ENCODE results near the gene ADAMTS12. TPM values are rescaled to one million over a fixed set of nuclear protein-coding genes. Genes with fewer than 3 reads are reported as not detected.

Gene ADAMTS12
- total and polyA plus RNA-seq, 8 donors: 0.31 to 4.2 (median 0.40) TPM

- FAIRE-seq (no peak), ATAC-seq (no peak), DNase-seq (no peak)
- intact Hi-C loops (cut with DNase I): no loop called here
- Histone ChIP-seq H3K27me3 (no peaks in the 10 kb centered on the region), H3K27ac (no peak overlapping the region), H3K4me1 (peaks cover 0 to 10% (median 6%) of the 10 kb centered on the region in 3 donors), H3K36me3 (no peaks in the 10 kb centered on the region), H3K4me3 (no peak overlapping the region), H3K9me3 (no peaks in the 10 kb centered on the region)
- 87 to 91% methylated on average over 1 of the region's 1 CpG for WGBS, 2 donors
- TF ChIP-seq CTCF (IDR thresholded peaks at IDR 0.05): no peak
Observed at GRCh38 chr5:33612386-33612785, 279.4 kb downstream of the ADAMTS12 start.

GRCh38 chr5:33611877-33612276 lies 279.9 kb downstream of the ADAMTS12 start:
- 8 to 17% methylated on average over 1 of the region's 1 CpG for WGBS, 2 donors
- FAIRE-seq: no peak
- H3K9me3 ChIP-seq: no peaks in the 10 kb centered on the region
- H3K27me3 ChIP-seq: no peaks in the 10 kb centered on the region
- H3K27ac ChIP-seq: no peak overlapping the region
- no peaks in the 10 kb centered on the region for H3K36me3 ChIP-seq
- no peak for DNase-seq
- peaks cover 0 to 10% (median 6%) of the 10 kb centered on the region in 3 donors for H3K4me1 ChIP-seq
- intact Hi-C loops (cut with DNase I): no loop called here
- TF ChIP-seq CTCF (IDR thresholded peaks at IDR 0.05): no peak
- ATAC-seq: peak in 2 of 4 donors; percentile 21 to 31
- no peak overlapping the region for H3K4me3 ChIP-seq

GRCh38 chr5:33608344-33609041 lies 283.3 kb downstream of the ADAMTS12 start:
- no peak for TF ChIP-seq CTCF (IDR thresholded peaks at IDR 0.05)
- H3K4me1 ChIP-seq: peaks cover 0 to 4% (median 1%) of the 10 kb centered on the region in 3 donors
- H3K36me3 ChIP-seq: no peaks in the 10 kb centered on the region
- H3K27me3 ChIP-seq: no peaks in the 10 kb centered on the region
- H3K9me3 ChIP-seq: no peaks in the 10 kb centered on the region
- H3K4me3 ChIP-seq: no peak overlapping the region
- DNase-seq: no peak
- no peak overlapping the region for H3K27ac ChIP-seq
- ATAC-seq: peak in 2 of 4 donors; percentile 50 to 57
- no peak for FAIRE-seq
- 18% methylated on average over 8 of the region's 8 CpGs for WGBS, 2 donors
- intact Hi-C loops (cut with DNase I): no loop called here

GRCh38 chr5:33604503-33604902 lies 287.3 kb downstream of the ADAMTS12 start:
- H3K4me1 ChIP-seq: peaks cover 0 to 11% (median 4%) of the 10 kb centered on the region in 3 donors
- intact Hi-C loops (cut with DNase I): no loop called here
- H3K36me3 ChIP-seq: no peaks in the 10 kb centered on the region
- no peak overlapping the region for H3K4me3 ChIP-seq
- DNase-seq (no peak), ATAC-seq (no peak), FAIRE-seq (no peak)
- no peak overlapping the region for H3K27ac ChIP-seq
- no peaks in the 10 kb centered on the region for H3K9me3 ChIP-seq
- WGBS, 2 donors: 88 to 96% methylated on average over 2 of the region's 2 CpGs
- H3K27me3 ChIP-seq: no peaks in the 10 kb centered on the region
- no peak for TF ChIP-seq CTCF (IDR thresholded peaks at IDR 0.05)

- no peaks in the 10 kb centered on the region for H3K36me3 ChIP-seq
- H3K27ac ChIP-seq: no peak overlapping the region
- intact Hi-C loops (cut with DNase I): no loop called here
- FAIRE-seq (no peak), DNase-seq (no peak), ATAC-seq (peak in 1 of 4 donors; percentile 59)
- H3K27me3 ChIP-seq: no peaks in the 10 kb centered on the region
- H3K4me3 ChIP-seq: no peak overlapping the region
- no peak for TF ChIP-seq CTCF (IDR thresholded peaks at IDR 0.05)
- no peaks in the 10 kb centered on the region for H3K9me3 ChIP-seq
- peaks cover 0 to 12% (median 0%) of the 10 kb centered on the region in 3 donors for H3K4me1 ChIP-seq
- WGBS, 2 donors: 58 to 64% methylated on average over 3 of the region's 3 CpGs
Observed at GRCh38 chr5:33601881-33602280, 289.9 kb downstream of the ADAMTS12 start.
